ENCODE data around the gene PRPF19. TPM values are rescaled to one million over a fixed set of nuclear protein-coding genes. Genes with fewer than 3 reads are reported as not detected.

The PRPF19 gene
- total and polyA plus RNA-seq, 2 of the 13 experiments (the other 11 are each of a cell fraction or from before 2014, with no cell fraction given), result 27.4 to 91.1 TPM

- TF ChIP-seq AHDC1 (CRISPR knock-in tag; IDR thresholded peaks at IDR 0.05; ENCODE audit: borderline replicate concordance), result no peak
- TF ChIP-seq ZNF775 (CRISPR knock-in tag; IDR thresholded peaks at IDR 0.05; ENCODE audit: borderline replicate concordance), result no peak
- no peak for TF ChIP-seq ZFP37 (CRISPR knock-in tag; IDR thresholded peaks at IDR 0.05; ENCODE audit: borderline replicate concordance)
- TF ChIP-seq ZMAT3 (CRISPR knock-in tag; conservative IDR thresholded peaks at IDR 0.05), result no peak
- TF ChIP-seq, protein P1, sequence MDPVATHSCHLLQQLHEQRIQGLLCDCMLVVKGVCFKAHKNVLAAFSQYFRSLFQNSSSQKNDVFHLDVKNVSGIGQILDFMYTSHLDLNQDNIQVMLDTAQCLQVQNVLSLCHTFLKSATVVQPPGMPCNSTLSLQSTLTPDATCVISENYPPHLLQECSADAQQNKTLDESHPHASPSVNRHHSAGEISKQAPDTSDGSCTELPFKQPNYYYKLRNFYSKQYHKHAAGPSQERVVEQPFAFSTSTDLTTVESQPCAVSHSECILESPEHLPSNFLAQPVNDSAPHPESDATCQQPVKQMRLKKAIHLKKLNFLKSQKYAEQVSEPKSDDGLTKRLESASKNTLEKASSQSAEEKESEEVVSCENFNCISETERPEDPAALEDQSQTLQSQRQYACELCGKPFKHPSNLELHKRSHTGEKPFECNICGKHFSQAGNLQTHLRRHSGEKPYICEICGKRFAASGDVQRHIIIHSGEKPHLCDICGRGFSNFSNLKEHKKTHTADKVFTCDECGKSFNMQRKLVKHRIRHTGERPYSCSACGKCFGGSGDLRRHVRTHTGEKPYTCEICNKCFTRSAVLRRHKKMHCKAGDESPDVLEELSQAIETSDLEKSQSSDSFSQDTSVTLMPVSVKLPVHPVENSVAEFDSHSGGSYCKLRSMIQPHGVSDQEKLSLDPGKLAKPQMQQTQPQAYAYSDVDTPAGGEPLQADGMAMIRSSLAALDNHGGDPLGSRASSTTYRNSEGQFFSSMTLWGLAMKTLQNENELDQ (CRISPR knock-in tag; IDR thresholded peaks at IDR 0.05; ENCODE audit: borderline replicate concordance), result no peak
- TF ChIP-seq ZFP41 (CRISPR knock-in tag; IDR thresholded peaks at IDR 0.05; ENCODE audit: borderline replicate concordance), result no peak
- no peak for TF ChIP-seq ARID5B (CRISPR knock-in tag; IDR thresholded peaks at IDR 0.05)
Observed at GRCh38 chr11:60948250-60948649, 41.9 kb upstream of the PRPF19 start (continued).

All from HepG2 (cell line).